ENCODE data around the gene PARD3. TPM values are rescaled to one million over a fixed set of nuclear protein-coding genes. Genes with fewer than 3 reads are reported as not detected.

Gene PARD3
- total RNA-seq, 1 experiment from 2014 or later: 154 TPM

GRCh38 chr10:34555653-34556052, 259.4 kb downstream of the PARD3 start:
- CTCF ChIA-PET: no interaction called here
- no peaks in the 10 kb centered on the region for H3F3A ChIP-seq (ENCODE audit: low read length, unreplicated experiment)
- TF ChIP-seq CTCF (conservative IDR thresholded peaks at IDR 0.05; ENCODE audit: low read depth, low read length): no peak
- no peak for TF ChIP-seq EZH2 (IDR thresholded peaks at IDR 0.05; ENCODE audit: low read length, unreplicated experiment)
- TF ChIP-seq EZH2phosphoT487 (IDR thresholded peaks at IDR 0.05; ENCODE audit: borderline replicate concordance, low read length): no peak
- BruUV-seq (replicated peaks): no TSS peak
- ATAC-seq (no peak), DNase-seq (no peak)
- no peak overlapping the region for H3K4me2 ChIP-seq (ENCODE audit: low read length)
- peaks cover 9% of the 10 kb centered on the region for H3K4me1 ChIP-seq (ENCODE audit: insufficient read depth, low read length)
- H3K9me2 ChIP-seq (replicated peaks; ENCODE audit: low read length): no peaks in the 10 kb centered on the region
- H3K9me3 ChIP-seq (ENCODE audit: low read length): no peaks in the 10 kb centered on the region
- no peaks in the 10 kb centered on the region for H3K36me3 ChIP-seq (ENCODE audit: low read depth, low read length)
- no peak overlapping the region for H3K9ac ChIP-seq (ENCODE audit: low read length)
- no peak overlapping the region for H2AFZ ChIP-seq (ENCODE audit: low read length)
- no peak overlapping the region for H3K27ac ChIP-seq (ENCODE audit: low read length)
- POLR2A ChIA-PET (ENCODE audit: unreplicated experiment): no interaction called here
- no peaks in the 10 kb centered on the region for H3K79me2 ChIP-seq (ENCODE audit: low read length)
- intact Hi-C loops (cut with micrococcal nuclease): no loop called here
- H3K4me3 ChIP-seq (ENCODE audit: low read length): no peak overlapping the region
- no peaks in the 10 kb centered on the region for H4K20me1 ChIP-seq (ENCODE audit: low read length)
- H3K27me3 ChIP-seq (ENCODE audit: low read length): no peaks in the 10 kb centered on the region

GRCh38 chr10:34553747-34554146, 261.3 kb downstream of the PARD3 start:
- Histone ChIP-seq H3K79me2 (ENCODE audit: low read length) (no peaks in the 10 kb centered on the region), H3K9ac (ENCODE audit: low read length) (no peak overlapping the region), H3K36me3 (ENCODE audit: low read depth, low read length) (no peaks in the 10 kb centered on the region), H3F3A (ENCODE audit: low read length, unreplicated experiment) (no peaks in the 10 kb centered on the region), H2AFZ (ENCODE audit: low read length) (no peak overlapping the region), H3K27ac (ENCODE audit: low read length) (no peak overlapping the region), H3K27me3 (ENCODE audit: low read length) (no peaks in the 10 kb centered on the region), H3K4me3 (ENCODE audit: low read length) (no peak overlapping the region), H3K9me3 (ENCODE audit: low read length) (no peaks in the 10 kb centered on the region), H3K4me1 (ENCODE audit: insufficient read depth, low read length) (peaks cover 9% of the 10 kb centered on the region), H4K20me1 (ENCODE audit: low read length) (no peaks in the 10 kb centered on the region), H3K4me2 (ENCODE audit: low read length) (no peak overlapping the region), H3K9me2 (replicated peaks; ENCODE audit: low read length) (no peaks in the 10 kb centered on the region)
- POLR2A ChIA-PET (ENCODE audit: unreplicated experiment): interaction anchor here (0.5 to 0.7 kb wide), 2 partner anchors 53 to 1333 kb away, joined by 3 to 4 read pairs; no protein-coding TSS in a partner anchor
- DNase-seq: no peak
- intact Hi-C loops (cut with micrococcal nuclease): no loop called here
- ATAC-seq: no peak
- CTCF ChIA-PET: no interaction called here
- no TSS peak for BruUV-seq (replicated peaks)
- no peak for TF ChIP-seq EZH2 (IDR thresholded peaks at IDR 0.05; ENCODE audit: low read length, unreplicated experiment)
- no peak for TF ChIP-seq EZH2phosphoT487 (IDR thresholded peaks at IDR 0.05; ENCODE audit: borderline replicate concordance, low read length)
- no peak for TF ChIP-seq CTCF (conservative IDR thresholded peaks at IDR 0.05; ENCODE audit: low read depth, low read length)

- no peak for TF ChIP-seq CTCF (conservative IDR thresholded peaks at IDR 0.05; ENCODE audit: low read depth, low read length)
- no peak for TF ChIP-seq EZH2phosphoT487 (IDR thresholded peaks at IDR 0.05; ENCODE audit: borderline replicate concordance, low read length)
- TF ChIP-seq EZH2 (IDR thresholded peaks at IDR 0.05; ENCODE audit: low read length, unreplicated experiment): no peak
- no peaks in the 10 kb centered on the region for H3K36me3 ChIP-seq (ENCODE audit: low read depth, low read length)
- no peak for ATAC-seq
- no peaks in the 10 kb centered on the region for H3K4me1 ChIP-seq (ENCODE audit: insufficient read depth, low read length)
- intact Hi-C loops (cut with micrococcal nuclease): no loop called here
- no peaks in the 10 kb centered on the region for H3K27me3 ChIP-seq (ENCODE audit: low read length)
- no peaks in the 10 kb centered on the region for H3F3A ChIP-seq (ENCODE audit: low read length, unreplicated experiment)
- ChIA-PET POLR2A (ENCODE audit: unreplicated experiment) (interaction anchor here (0.7 kb wide), 1 partner anchor 13 kb away, joined by 7 read pairs; no protein-coding TSS in a partner anchor), CTCF (no interaction called here)
- no peak overlapping the region for H3K4me2 ChIP-seq (ENCODE audit: low read length)
- no peak overlapping the region for H3K4me3 ChIP-seq (ENCODE audit: low read length)
- DNase-seq: no peak
- H4K20me1 ChIP-seq (ENCODE audit: low read length): no peaks in the 10 kb centered on the region
- no peaks in the 10 kb centered on the region for H3K9me3 ChIP-seq (ENCODE audit: low read length)
- H2AFZ ChIP-seq (ENCODE audit: low read length): no peak overlapping the region
- no TSS peak for BruUV-seq (replicated peaks)
- no peaks in the 10 kb centered on the region for H3K79me2 ChIP-seq (ENCODE audit: low read length)
- no peaks in the 10 kb centered on the region for H3K9me2 ChIP-seq (replicated peaks; ENCODE audit: low read length)
- H3K9ac ChIP-seq (ENCODE audit: low read length): no peak overlapping the region
- H3K27ac ChIP-seq (ENCODE audit: low read length): no peak overlapping the region
These were observed 263.8 kb downstream of the PARD3 start for GRCh38 chr10:34551295-34551694.
